Measurements from ENCODE around the gene PPM1K.

Gene PPM1K

DNA sequence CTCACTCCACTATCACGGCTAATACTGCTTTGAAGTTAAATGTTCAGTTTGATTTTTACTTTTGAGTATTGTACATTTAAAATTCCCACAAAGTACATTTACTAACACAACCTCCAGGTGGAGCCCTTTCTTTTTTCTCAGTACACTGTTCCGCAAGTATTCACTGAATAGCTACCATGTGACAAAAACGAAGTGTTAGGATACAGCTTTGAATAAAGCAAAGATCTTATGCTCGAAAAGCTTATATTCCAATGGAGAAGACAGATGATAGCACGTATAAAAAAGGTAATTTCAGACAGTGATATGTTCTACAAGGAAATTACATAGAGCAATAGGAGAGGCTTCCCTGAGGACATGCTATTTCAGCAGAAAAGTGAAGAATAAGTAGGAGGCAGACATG is 65.3 kb downstream of the PPM1K start:
- TF ChIP-seq, protein P1, sequence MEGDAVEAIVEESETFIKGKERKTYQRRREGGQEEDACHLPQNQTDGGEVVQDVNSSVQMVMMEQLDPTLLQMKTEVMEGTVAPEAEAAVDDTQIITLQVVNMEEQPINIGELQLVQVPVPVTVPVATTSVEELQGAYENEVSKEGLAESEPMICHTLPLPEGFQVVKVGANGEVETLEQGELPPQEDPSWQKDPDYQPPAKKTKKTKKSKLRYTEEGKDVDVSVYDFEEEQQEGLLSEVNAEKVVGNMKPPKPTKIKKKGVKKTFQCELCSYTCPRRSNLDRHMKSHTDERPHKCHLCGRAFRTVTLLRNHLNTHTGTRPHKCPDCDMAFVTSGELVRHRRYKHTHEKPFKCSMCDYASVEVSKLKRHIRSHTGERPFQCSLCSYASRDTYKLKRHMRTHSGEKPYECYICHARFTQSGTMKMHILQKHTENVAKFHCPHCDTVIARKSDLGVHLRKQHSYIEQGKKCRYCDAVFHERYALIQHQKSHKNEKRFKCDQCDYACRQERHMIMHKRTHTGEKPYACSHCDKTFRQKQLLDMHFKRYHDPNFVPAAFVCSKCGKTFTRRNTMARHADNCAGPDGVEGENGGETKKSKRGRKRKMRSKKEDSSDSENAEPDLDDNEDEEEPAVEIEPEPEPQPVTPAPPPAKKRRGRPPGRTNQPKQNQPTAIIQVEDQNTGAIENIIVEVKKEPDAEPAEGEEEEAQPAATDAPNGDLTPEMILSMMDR (IDR thresholded peaks at IDR 0.05; ENCODE audit: insufficient read depth, low read depth, low read length, missing control alignments): peak; percentile 53
- H3K4me3 ChIP-seq (ENCODE audit: low read depth, low read length): no peak overlapping the region
- DNase-seq (ENCODE audit: low read depth): peak; percentile 63

DNA sequence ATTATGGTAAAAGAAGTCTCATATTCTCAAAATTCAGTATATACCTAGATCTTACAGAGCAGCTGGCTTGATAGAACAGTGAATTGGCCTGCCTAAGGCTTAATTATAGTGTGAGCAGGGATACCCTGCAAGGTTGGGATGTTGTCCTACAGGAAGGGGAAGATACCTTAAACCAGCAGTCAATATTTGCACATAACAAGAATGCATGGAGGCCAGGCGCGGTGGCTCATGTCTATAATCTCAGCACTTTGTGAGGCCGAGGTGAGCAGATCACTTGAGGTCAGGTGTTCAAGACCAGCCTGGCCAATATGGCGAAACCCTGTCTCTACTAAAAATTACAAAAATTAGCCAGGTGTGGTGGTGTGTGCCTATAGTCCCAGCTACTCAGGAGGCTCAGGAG is 67.2 kb downstream of the PPM1K start:
- no peak for DNase-seq (ENCODE audit: low read depth)
- TF ChIP-seq, protein P1 (IDR thresholded peaks at IDR 0.05; ENCODE audit: insufficient read depth, low read depth, low read length, missing control alignments): no peak

DNA sequence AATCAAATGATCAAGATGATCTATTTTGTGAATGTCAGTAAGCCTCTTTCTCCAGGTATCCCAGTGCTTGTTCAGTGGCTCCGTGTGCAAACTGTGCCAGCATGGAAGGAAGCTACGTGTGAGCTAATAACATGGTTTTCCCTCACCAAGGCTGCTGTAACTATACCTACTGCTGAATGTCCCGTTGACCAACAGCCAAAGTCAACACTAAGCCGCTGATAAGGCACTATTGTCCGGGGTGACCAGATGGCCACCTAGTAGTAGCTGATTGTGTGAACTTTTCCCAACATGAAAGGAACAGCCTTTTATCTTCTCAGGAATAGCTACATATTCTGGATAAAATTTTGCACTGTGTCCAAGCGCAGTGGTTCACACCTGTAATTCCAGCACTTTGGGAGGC is 68.0 kb downstream of the PPM1K start:
- DNase-seq (ENCODE audit: low read depth): no peak
- no peak overlapping the region for H3K4me3 ChIP-seq (ENCODE audit: low read depth, low read length)
- TF ChIP-seq, protein P1 (IDR thresholded peaks at IDR 0.05; ENCODE audit: insufficient read depth, low read depth, low read length, missing control alignments): no peak

More for the DNA sequence above, 67.2 kb downstream of the PPM1K start:
- H3K4me3 ChIP-seq (ENCODE audit: low read depth, low read length): no peak overlapping the region

DNA sequence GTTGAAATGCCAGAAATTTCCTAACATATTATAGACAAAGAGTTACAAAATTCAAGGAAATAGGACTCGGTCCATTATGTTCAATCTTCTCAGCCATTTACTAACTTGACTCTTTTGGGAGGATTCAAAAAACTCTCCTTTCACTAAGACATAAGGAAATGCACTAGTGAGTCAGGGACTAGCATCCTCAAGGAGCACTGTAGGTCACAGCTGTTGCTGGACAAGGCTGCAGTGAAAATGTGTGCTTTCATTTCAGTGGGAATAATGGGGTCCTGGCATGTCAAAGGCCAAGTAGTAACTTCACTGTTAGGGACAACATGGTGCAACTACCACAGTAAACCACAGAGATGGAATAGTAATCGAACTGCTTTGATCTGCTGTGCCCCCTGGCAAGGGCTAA is 69.0 kb downstream of the PPM1K start:
- TF ChIP-seq, protein P1 (IDR thresholded peaks at IDR 0.05; ENCODE audit: insufficient read depth, low read depth, low read length, missing control alignments): no peak
- no peak overlapping the region for H3K4me3 ChIP-seq (ENCODE audit: low read depth, low read length)
- no peak for DNase-seq (ENCODE audit: low read depth)

DNA sequence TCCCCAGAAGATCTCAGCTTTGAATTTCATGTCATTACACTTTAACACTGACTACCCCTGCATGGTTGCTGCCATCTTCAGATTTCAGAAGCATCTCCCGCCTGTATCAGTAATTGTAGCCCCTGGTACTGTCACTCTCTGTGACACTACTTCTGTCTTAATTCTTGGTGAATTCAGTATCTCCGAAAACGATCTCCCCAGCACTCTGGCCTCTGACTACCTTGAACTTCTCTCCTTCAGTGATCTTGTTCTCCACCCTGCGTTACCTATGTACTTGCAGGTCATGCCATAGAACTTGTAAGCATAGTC is 72.2 kb downstream of the PPM1K start:
- H3K4me3 ChIP-seq (ENCODE audit: low read depth, low read length): no peak overlapping the region
- no peak for DNase-seq (ENCODE audit: low read depth)
- TF ChIP-seq, protein P1 (IDR thresholded peaks at IDR 0.05; ENCODE audit: insufficient read depth, low read depth, low read length, missing control alignments): no peak

DNA sequence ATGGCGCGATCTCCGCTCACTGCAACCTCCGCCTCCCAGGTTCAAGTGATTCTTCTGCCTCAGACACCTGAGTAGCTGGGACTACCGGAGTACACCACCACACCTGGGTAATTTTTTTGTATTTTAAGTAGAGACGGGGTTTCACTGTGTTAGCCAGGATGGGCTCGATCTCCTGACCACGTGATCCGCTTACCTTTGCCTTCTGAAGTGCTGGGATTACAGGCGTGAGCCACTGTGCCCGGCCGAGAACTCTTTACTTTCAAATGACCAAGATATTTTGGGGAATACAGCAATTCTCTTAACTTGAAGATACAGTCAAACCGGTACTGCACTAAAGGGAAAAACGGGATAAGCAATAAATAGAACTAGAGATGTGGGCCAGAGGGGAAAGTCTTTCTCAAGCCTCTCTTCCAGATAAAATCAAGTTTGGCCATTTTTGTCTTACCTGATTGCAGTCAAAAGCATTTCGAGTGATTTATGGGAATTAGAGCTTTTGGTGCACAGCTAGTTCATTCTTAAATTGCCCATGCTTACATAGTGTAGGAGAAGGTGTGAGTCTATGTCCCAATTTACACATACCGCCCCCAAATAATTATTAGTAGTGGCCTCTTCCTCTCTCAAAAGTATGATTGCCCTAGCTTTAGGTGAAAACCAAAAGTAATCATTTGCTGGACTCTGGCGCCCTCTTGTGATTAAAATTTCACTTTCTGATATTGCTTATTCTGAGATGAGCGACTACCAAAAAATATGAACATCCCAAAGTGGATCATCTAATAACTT is 72.7 kb downstream of the PPM1K start:
- H3K4me3 ChIP-seq (ENCODE audit: low read depth, low read length): no peak overlapping the region
- TF ChIP-seq, protein P1 (IDR thresholded peaks at IDR 0.05; ENCODE audit: insufficient read depth, low read depth, low read length, missing control alignments): peak; percentile 51
- DNase-seq (ENCODE audit: low read depth): peak; percentile 54

DNA sequence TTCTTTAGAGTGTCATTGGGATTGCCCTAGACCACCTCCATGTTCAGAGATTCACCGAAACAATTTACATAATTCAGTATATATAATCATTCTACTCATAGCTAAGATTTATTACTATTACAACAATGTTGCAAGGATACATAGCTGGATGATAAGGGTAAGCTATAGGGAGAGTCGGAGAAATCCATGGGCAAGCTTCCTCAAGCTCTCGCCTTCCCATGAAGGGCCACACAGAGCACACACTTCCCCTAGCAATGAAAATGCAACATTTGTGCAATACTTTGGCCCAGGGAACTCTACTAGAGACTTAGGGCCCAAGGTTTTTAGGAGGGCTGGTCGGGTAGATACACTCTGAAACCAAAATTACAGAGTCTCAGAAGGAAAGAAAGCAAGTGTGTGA is 76.2 kb downstream of the PPM1K start:
- TF ChIP-seq, protein P1 (IDR thresholded peaks at IDR 0.05; ENCODE audit: insufficient read depth, low read depth, low read length, missing control alignments): no peak
- H3K4me3 ChIP-seq (ENCODE audit: low read depth, low read length): no peak overlapping the region
- no peak for DNase-seq (ENCODE audit: low read depth)

All from GM12865 (cell line).